Measurements from ENCODE around the gene HEPACAM2.
A peak's percentile ranks its signal among the peaks of the same experiment; 100 is the strongest.

The HEPACAM2 gene

DNA sequence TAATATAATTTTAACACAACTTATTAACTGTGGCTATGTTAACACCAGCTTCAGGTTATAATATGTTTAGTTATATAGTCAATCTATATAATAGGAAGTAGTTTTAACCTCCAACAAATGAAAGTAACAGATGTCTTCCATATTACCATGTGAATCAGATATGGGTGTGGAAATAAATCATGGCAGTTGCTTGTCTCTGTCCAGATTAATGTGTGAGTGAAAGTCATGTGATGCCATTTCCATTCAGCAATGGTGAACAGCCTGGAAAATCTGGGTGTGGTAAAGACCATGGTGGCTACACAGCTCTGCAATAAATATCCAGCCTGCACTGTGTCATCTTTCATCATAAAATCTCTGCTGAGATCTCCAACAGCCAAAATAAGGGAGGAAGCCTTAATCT lies 27.8 kb downstream of the HEPACAM2 start:
- no peak for DNase-seq

DNA sequence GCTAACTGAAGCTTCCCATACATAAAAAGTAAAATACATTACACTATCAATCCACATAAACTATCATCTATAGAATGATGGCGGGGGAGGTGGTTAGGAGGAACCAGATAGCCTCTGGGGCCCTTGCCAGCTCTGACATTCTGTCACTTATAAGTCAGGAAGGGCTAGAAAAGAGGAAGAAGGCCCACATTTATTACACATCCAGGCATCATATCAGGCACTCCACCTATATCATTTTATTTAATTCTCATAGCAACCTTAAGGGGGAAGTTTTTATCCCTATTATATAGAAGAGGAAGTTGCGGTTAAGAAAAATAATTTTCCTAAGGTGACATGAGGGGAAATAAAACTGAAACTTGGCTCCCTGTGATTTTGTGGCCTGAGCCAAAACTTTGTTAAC lies 29.9 kb downstream of the HEPACAM2 start:
- DNase-seq: no peak

DNA sequence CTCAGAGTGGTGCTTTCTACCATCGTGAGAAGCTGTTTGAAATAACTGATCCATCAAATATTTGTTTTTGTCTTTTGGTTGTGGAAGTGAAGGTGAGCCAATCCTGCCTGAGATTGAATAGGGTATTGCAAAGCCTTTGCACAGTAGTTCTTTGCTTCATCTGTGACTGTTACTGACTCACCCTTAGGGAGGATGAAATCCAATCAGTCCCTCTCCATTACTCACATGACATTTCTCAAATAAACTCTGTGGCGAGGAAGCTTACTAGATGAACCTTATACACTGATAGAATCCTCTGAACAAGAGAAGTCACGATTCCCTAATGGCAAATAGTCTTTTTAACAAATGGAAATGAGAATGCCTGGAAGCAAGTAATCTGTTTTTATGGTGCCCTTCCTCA lies 31.9 kb downstream of the HEPACAM2 start:
- DNase-seq: no peak

DNA sequence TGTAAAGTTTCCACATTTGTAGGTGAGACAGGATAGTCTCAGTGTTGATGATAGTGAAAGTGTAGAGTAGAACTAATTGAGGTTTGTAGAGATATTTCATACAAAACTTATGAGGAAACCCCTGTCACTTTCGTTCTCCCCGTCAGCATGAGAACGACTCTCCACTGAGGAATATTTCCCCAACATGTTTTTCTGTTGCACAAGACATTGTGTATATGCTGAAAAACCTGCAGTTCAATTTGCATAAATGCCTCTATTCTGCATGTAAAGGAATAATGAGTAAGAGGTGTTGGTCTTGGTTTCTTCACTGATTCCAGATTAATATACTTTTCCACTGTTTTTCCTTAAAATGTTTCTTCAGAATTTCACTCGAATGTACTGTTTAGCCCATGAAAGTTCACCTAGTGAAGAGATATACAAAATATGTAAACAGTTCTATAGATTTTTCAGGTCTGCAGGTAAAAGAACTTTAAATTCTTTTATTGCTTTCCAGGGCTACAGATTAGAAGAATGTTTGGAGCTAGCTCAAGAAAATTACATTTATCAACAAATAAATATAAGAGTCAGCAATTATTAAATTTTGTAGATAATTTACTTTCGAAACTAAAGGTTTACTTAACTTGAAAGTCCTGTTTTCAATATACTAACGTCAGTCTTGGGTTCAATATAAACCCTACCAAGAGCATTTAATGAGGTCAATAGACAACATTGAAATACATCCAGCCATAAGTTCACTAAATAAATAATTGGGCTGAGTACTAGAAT lies 37.2 kb downstream of the HEPACAM2 start:
- DNase-seq: no peak

DNA sequence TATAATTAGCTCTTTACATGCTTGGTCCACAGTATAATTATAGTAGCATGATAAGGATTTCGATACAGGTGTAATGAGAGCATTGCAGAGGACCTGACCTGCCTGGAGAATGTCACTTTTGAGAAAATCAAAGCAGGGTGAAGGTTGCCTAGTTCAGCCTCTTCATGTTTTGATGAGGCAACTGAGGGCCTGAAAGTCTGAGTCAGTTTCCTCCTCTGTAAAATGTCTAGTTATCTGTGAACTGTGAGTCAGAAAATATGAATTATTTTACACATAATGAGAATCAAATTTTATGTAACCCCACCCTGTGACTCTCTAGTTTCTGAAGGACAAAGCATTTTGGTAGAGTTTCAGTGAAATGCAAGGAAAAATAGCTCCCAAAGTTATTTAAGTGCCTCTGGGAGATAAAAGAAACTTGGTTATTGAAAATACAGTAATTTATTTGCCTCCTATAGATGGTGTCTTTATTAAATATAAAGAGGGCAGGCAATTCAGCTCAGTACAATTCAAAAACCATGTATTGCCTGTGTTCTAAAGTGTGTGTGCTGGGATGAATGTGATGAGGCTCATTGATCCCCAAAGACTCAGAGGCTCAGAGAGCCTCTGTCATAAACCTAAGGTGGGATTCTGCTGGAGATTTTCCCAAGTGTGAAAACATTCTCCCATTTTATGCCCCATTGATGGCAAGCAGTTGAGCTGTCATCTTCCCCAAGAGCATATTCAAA lies 40.8 kb downstream of the HEPACAM2 start:
- no peak for DNase-seq

DNA sequence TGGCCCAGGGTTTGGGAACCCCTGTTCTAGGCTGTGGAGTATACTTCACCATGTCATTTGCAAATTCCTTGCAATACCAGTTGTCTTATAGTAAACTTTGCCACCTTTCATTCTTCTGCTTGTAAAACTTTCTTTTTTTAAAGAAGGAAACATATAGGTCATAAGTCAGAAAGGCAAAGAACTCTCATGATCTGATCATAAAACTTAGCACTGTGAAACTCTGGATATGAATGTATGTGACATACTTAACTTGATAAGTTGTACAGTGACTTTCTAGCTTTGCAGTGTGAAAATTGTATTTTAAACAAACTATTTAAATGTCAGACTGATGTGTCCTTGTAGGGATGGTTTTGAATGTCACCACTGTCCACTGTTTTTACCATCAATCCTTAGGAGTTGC lies 47.1 kb downstream of the HEPACAM2 start:
- DNase-seq: no peak

DNA sequence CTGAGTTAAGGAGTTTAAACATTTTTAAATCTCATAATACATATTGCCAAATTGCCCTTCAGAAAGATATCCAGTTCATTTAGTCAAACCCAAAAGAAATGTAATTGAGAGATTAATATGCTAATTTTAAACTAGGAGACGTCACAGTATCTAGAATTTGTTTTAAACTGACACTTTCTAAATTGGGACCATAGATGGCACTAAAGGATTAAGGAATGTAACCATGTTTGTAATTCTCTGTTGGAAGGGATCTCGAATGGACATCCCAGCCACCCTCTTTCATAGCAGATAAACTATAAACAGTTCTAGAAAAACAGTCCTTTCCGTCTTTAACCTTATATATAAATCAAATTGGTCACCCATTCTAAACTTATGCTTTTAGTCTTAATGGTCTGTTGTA lies 48.1 kb downstream of the HEPACAM2 start:
- DNase-seq: no peak

DNA sequence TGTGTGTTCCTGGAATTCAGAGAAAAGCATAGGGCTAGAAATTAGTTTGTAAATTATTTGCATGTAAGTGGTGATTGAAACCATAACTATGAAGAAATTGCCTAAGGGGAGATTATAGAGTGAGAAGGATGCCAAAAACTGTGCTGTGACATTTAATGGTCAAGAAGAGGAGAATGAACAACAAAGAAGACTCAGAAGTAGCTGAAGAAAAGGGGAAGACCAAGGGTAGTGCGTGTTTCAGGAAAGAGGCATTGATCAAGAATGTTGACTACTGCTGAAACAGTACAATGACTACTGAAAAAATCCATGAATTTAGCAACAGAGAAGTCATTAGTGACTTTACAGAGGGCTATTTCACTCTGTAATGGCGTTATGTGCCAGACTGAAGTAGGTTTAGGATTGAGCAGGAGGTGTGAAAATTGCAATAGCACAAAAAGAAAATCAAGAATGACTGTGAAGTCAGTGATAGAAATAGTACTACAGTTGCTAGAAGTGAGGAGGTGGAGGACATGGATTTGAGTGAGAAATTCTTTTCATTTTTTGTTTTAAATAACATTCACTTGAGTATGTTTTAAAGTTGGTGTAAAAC lies 49.2 kb downstream of the HEPACAM2 start:
- DNase-seq: no peak

DNA sequence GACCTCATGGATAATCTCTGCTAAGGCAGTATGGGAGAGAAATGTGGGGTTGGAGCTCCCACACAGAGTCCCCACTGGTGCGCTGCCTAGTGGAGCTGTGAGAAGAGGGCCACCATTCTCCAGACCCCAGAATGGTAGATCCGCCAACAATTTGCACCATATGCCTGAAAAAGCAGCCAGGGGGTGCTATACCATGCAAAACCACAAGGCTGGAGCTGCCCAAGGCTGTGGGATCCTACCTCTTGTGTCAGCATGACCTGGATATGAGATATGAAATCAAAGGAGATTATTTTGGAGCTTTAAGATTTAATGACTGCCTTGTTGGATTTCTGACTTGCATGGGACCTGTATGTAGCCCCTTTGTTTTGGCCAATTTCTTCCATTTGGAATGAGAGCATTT lies 51.0 kb downstream of the HEPACAM2 start:
- no peak for DNase-seq

DNA sequence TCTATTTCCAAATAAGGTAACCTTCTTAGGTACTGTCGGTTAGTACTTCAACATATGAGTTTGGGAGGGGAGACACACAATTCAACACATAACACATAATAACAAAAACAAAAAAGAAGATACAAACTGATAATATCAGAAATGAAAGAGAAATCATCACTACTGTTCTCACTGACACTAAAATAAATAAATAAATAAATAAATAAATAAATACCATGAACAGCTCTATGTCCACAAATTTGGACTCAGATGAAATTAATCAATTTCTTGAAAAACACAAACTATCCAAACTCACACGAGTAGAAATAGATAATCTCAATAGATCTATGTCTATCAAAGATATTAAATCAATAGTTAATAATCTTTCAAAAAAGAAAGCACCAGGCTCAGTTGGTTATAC lies 53.6 kb downstream of the HEPACAM2 start:
- DNase-seq: no peak

- no peak for DNase-seq
Measured at GRCh38 chr7:93171606-93172226, 54.6 kb downstream of the HEPACAM2 start.

DNA sequence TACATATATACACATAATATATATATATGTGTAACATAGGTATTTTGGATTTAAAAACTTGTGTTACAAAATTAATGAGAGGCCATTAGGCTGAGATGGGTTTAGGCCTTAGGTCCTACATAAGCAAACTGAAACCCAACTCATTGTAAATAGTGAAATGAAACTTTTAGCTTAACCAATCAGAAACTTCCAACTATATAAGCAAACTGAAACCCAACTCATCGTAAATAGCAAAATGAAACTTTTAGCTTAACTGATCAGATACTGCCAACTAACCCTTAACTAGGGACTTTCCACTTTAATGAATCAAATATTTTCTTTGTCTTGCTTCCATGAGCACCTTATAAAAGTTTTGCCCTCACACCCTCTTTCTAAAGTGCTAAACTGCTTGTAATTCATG lies 60.8 kb downstream of the HEPACAM2 start:
- no peak for DNase-seq

GRCh38 chr7:93164766-93165165 lies 61.5 kb downstream of the HEPACAM2 start:
- no peak for DNase-seq

GRCh38 chr7:93161181-93161762 lies 65.0 kb downstream of the HEPACAM2 start:
- DNase-seq: no peak

DNA sequence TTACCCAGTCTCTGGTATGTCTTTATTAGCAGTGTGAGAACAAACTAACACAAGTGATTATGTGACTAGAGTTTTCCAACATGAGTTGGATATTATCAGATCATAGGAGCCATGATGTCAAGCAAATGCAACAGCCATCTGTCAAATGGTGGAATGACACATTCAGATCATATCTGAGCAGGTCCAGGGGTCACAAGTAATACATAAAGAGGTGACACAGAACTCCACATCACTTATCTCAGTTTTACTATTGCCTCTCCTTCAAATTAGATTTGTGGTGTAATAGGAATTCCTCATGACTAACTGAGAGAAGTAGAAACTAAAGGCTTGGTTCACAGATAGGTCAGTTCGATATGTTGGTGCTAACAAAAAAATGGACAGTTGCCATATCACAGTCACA lies 65.9 kb downstream of the HEPACAM2 start:
- DNase-seq: no peak

DNA sequence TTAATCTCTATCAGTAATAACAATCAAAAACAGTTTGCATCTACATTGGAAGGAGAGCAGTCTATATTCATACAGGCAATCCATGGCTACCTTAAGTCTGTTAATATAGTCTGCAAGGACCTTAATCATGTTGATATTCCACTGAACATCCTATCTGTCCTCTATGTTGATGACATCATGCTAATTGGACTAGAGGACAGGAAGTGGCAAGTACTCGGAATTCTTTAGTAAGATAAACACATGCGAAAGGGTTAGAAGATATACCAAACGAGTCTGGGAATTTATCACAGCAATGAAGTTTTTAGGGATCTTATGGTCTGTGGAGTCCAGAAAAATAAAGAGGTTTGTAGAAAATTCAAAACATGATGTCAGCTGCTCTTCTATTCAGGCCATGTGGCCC lies 66.8 kb downstream of the HEPACAM2 start:
- DNase-seq: no peak

DNA sequence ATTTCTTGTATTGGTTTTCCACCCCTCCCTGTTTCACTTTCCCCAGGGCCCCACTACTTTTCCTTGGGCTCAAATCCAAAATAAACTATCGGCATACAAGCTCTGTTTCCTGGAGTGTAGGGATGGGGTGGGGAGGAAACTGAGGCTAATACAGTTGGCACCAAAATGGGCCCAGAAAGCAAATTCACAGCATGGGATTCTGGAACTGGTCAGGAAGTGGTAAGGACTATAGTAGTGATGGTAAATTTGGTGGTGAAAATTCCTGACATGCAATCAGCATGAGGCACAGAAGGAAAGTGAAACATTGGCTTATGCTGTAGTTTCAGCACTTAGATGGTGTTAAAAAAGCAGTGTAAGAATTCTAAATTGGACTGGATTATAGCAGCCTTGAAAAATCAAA lies 69.4 kb downstream of the HEPACAM2 start:
- DNase-seq: no peak

GRCh38 chr7:93150200-93150835 lies 76.0 kb downstream of the HEPACAM2 start:
- no peak for DNase-seq

GRCh38 chr7:93148727-93149126 lies 77.5 kb downstream of the HEPACAM2 start:
- DNase-seq: no peak

DNA sequence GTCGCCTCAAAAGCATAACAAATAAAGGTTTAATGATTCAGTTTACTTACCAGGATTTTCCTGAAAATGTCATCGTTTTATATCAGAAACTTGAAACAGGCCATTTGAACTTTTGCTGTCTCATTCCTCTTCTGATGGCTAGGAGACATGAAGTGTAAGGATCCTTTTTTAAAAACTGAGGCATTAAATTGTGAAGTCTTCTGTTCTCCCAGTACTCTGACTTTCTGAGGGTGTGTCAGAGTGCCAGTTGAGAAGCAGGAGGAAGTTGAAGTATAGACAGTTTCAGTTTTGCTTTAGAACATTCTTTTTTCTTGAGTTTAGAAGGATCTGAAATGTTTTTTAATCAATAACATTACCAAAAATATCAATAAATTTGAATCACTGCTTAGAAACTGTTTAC lies 78.1 kb downstream of the HEPACAM2 start, which contains the start of gene SAMD9L:
TSS of gene SAMD9L (minus strand) at position 242 of the 400 bp plus-strand sequence. CDS start 12,414 bp downstream, outside the sequence.
- DNase-seq: no peak

- peak; percentile 18 for DNase-seq
Measured at GRCh38 chr7:93147363-93147762, 78.9 kb downstream of the HEPACAM2 start.

GRCh38 chr7:93146472-93147141 lies 79.7 kb downstream of the HEPACAM2 start:
- DNase-seq: no peak

All from activated CD4-positive, alpha-beta T cell treated with anti-CD3 and anti-CD28 coated beads for 1 hour (primary cell).